PC-3 (cell line): ENCODE data around the gene C5orf22.

Source experiments
- CTCF ChIP-seq: fragments of 300-600 bp; sonication (generic); conservative IDR thresholded peaks from 2 replicates; pipeline ENCODE4 v1.5.1; 2017; ENCODE audit warnings: antibody characterized with exemption, low read depth, mild to moderate bottlenecking, low read length
- EZH2 ChIP-seq: fragments of 300-600 bp; sonication (generic); IDR thresholded peaks from one replicate; pipeline ENCODE4 v1.6.1; 2017; ENCODE audit warnings: antibody characterized with exemption, mild to moderate bottlenecking, low read length; ENCODE audit not compliant: unreplicated experiment
- EZH2phosphoT487 ChIP-seq: fragments of 300-600 bp; sonication (generic); IDR thresholded peaks from 2 replicates; pipeline ENCODE4 v1.6.1; 2018; ENCODE audit warnings: mild to moderate bottlenecking, antibody characterized with exemption, low read length, borderline replicate concordance

- TF ChIP-seq CTCF (peak; percentile 77), EZH2 (no peak), EZH2phosphoT487 (no peak)
These were observed 49.5 kb downstream of the C5orf22 start for GRCh38 chr5:31581498-31582099.
